CD4-positive, alpha-beta T cell (primary cell): ENCODE data around the gene NCAN. TPM values are rescaled to one million over a fixed set of nuclear protein-coding genes. Genes with fewer than 3 reads are reported as not detected.

Source experiments
- ATAC-seq: fragments of 200-7000 bp; cut with Tn5 transposase; one replicate; pipeline ENCODE4 v1.10.0; 2022; ENCODE audit warnings: mild to moderate bottlenecking; ENCODE audit not compliant: poor library complexity
- CTCF ChIA-PET: fragments of 350-600 bp; sonication (Branson Sonifier 250); formaldehyde crosslinking; loops from one replicate; lab custom pipeline; 2021; ENCODE audit warnings: antibody characterized with exemption, inconsistent platforms; lab: Charles Lee
- POLR2A ChIA-PET: fragments of 350-600 bp; sonication (Branson Sonifier 250); formaldehyde crosslinking; loops from one replicate; lab custom pipeline; 2021; ENCODE audit warnings: antibody characterized with exemption, inconsistent platforms; lab: Charles Lee
- DNase-seq, 14 experiments: peaks; one replicate each; pipeline ENCODE4 v3.0.0-alpha.2; 2013 to 2020; ENCODE audit warnings: mixed read lengths in 2 of 14
- H3K27ac ChIP-seq, 2 donors: one replicate each; pipeline versions ENCODE4 v1.5.1 to v1.7.0; 2013; ENCODE audit warnings: low read length in 2 of 2, low read depth in 1 of 2, mild to moderate bottlenecking in 1 of 2
- H3K27me3 ChIP-seq, 2 experiments: 1 replicate in 1 of 2; 2 replicates in 1 of 2; pipeline versions ENCODE4 v1.6.1 to v1.7.0; 2013; ENCODE audit warnings: low read length in 2 of 2, control low read depth in 1 of 2, mild to moderate bottlenecking in 1 of 2, moderate library complexity in 1 of 2; ENCODE audit not compliant: insufficient read depth in 2 of 2, control insufficient read depth in 1 of 2
- H3K36me3 ChIP-seq: one replicate; pipeline ENCODE4 v1.6.1; 2013; ENCODE audit warnings: low read length, control low read depth; ENCODE audit not compliant: insufficient read depth
- H3K4me1 ChIP-seq: one replicate; pipeline ENCODE4 v1.6.1; 2013; ENCODE audit warnings: low read length, control low read depth; ENCODE audit not compliant: insufficient read depth
- H3K4me3 ChIP-seq: one replicate; pipeline ENCODE4 v1.5.1; 2013; ENCODE audit warnings: mild to moderate bottlenecking, low read length, moderate library complexity
- H3K9me3 ChIP-seq, 2 experiments: 1 replicate in 1 of 2; 2 replicates in 1 of 2; pipeline versions ENCODE4 v1.6.1 to v1.7.0; 2013; ENCODE audit warnings: low read length in 2 of 2, mild to moderate bottlenecking in 2 of 2, control low read depth in 1 of 2, moderate library complexity in 1 of 2; ENCODE audit not compliant: control insufficient read depth in 1 of 2, insufficient read depth in 1 of 2
- H3K27ac Mint-ChIP-seq: one replicate; pipeline ENCODE4 v1.8.0; 2020; ENCODE audit warnings: mixed read lengths
- H3K27me3 Mint-ChIP-seq: one replicate; pipeline ENCODE4 v1.8.0; 2021; ENCODE audit warnings: mixed read lengths
- H3K36me3 Mint-ChIP-seq: one replicate; pipeline ENCODE4 v1.8.0; 2021; ENCODE audit warnings: low read depth, mixed read lengths
- H3K4me1 Mint-ChIP-seq: one replicate; pipeline ENCODE4 v1.8.0; 2021; ENCODE audit warnings: low read depth, mixed read lengths
- H3K4me3 Mint-ChIP-seq: one replicate; pipeline ENCODE4 v1.8.0; 2020; ENCODE audit warnings: mild to moderate bottlenecking, mixed read lengths
- H3K9me3 Mint-ChIP-seq: one replicate; pipeline ENCODE4 v1.8.0; 2020; ENCODE audit warnings: mixed read lengths
- CTCF ChIP-seq: fragments of 200-600 bp; IDR thresholded peaks from one replicate; pipeline ENCODE4 v1.8.0; 2022; ENCODE audit warnings: antibody characterized with exemption, mild to moderate bottlenecking
- intact Hi-C, 2 experiments: fragments of 100-400 bp; cut with DNase I in 1 of 2; cut with micrococcal nuclease in 1 of 2; formaldehyde crosslinking; loops; one replicate each; pipeline versions ENCODE4 v1.15.1 to v1.9.0; 2023 to 2025; cut with DNase I, micrococcal nuclease
- total RNA-seq, 174 experiments: library from RNA in 2 of 174; stranded (reverse) in 2 of 174; gene quantifications; one replicate each; pipeline ENCODE4 v1.2.3 and lab custom pipeline; 2021 to 2026

The NCAN gene
- total RNA-seq, 2 experiments from 2014 or later, result not detected

- peaks cover 56% of the 10 kb centered on the region for H3K27me3 Mint-ChIP-seq
- no peak overlapping the region for H3K27ac Mint-ChIP-seq
- Histone ChIP-seq H3K4me3 (no peak overlapping the region), H3K36me3 (no peaks in the 10 kb centered on the region), H3K27me3 (peaks cover 25 to 47% of the 10 kb centered on the region in 2 experiments), H3K27ac (no peak overlapping the region), H3K9me3 (peaks cover 0 to 16% of the 10 kb centered on the region in 2 experiments), H3K4me1 (peaks cover 15% of the 10 kb centered on the region)
- H3K4me1 Mint-ChIP-seq, result no peaks in the 10 kb centered on the region
- CTCF ChIA-PET, result no interaction called here
- H3K36me3 Mint-ChIP-seq, result no peaks in the 10 kb centered on the region
- ATAC-seq (no peak), DNase-seq (no peak)
- no peak overlapping the region for H3K4me3 Mint-ChIP-seq
- POLR2A ChIA-PET, result no interaction called here
- no peak for TF ChIP-seq CTCF
- no peaks in the 10 kb centered on the region for H3K9me3 Mint-ChIP-seq
- intact Hi-C loops, result no loop called here
Observed at GRCh38 chr19:19262190-19263057, 50.7 kb downstream of the NCAN start.

- DNase-seq, result no peak
- Histone ChIP-seq H3K27ac (no peak overlapping the region), H3K36me3 (no peaks in the 10 kb centered on the region), H3K4me3 (no peak overlapping the region), H3K9me3 (peaks cover 0 to 6% of the 10 kb centered on the region in 2 experiments), H3K4me1 (peaks cover 15% of the 10 kb centered on the region), H3K27me3 (peaks cover 25 to 45% of the 10 kb centered on the region in 2 experiments)
- H3K27me3 Mint-ChIP-seq, result peaks cover 51% of the 10 kb centered on the region
- intact Hi-C loops, result no loop called here
- no peaks in the 10 kb centered on the region for H3K9me3 Mint-ChIP-seq
- H3K4me3 Mint-ChIP-seq, result no peak overlapping the region
- ChIA-PET POLR2A (no interaction called here), CTCF (no interaction called here)
- TF ChIP-seq CTCF, result no peak
- H3K27ac Mint-ChIP-seq, result no peak overlapping the region
- no peaks in the 10 kb centered on the region for H3K36me3 Mint-ChIP-seq
- no peak for ATAC-seq
- H3K4me1 Mint-ChIP-seq, result no peaks in the 10 kb centered on the region
Observed at GRCh38 chr19:19263886-19264487, 52.2 kb downstream of the NCAN start.

DNA sequence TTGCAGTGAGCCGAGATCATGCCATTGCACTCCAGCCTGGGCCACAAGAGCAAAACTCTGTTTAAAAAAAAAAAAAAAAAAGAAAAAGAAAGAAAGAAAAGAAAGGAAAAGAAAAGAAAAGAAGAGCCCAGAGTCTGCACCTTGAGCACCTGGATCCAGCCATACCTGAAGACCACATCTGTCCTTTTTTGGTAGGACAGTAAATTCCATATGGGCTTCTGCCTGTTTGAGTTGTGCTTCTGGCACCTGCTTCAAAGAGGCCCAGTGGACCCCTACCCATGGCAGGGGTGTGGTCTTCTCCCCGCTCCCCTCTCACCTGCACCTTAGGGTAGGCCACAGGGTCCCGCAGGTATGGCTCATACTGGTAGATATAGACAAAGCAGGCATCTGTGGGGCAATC lies 55.5 kb downstream of the NCAN start:
- peaks cover 33% of the 10 kb centered on the region for H3K27me3 Mint-ChIP-seq
- no peak for ATAC-seq
- DNase-seq, result no peak
- POLR2A ChIA-PET, result no interaction called here
- no peaks in the 10 kb centered on the region for H3K4me1 Mint-ChIP-seq
- H3K27ac Mint-ChIP-seq, result no peak overlapping the region
- H3K9me3 Mint-ChIP-seq, result no peaks in the 10 kb centered on the region
- no peak overlapping the region for H3K4me3 Mint-ChIP-seq
- Histone ChIP-seq H3K27me3 (peaks cover 11 to 20% of the 10 kb centered on the region in 2 experiments), H3K4me3 (no peak overlapping the region), H3K36me3 (no peaks in the 10 kb centered on the region), H3K27ac (no peak overlapping the region), H3K9me3 (no peaks in the 10 kb centered on the region), H3K4me1 (peaks cover 3% of the 10 kb centered on the region)
- CTCF ChIA-PET, result no interaction called here
- no peaks in the 10 kb centered on the region for H3K36me3 Mint-ChIP-seq
- intact Hi-C loops, result no loop called here
- TF ChIP-seq CTCF, result no peak
